ENCODE data around the gene ADGRG4. TPM values are rescaled to one million over a fixed set of nuclear protein-coding genes. Genes with fewer than 3 reads are reported as not detected.
"Not testable (repeated sequence)": the region's sequence is repeated elsewhere in the genome, so short reads cannot be mapped to it uniquely, and the experiment has no call there.

Gene ADGRG4
- total and polyA plus RNA-seq, 4 donors: under 0.01 to 0.10 (median 0.03) TPM

GRCh38 chrX:136397001-136397400 is 96.2 kb downstream of the ADGRG4 start:
- DNase-seq (ENCODE audit: low read depth in 4 of 6, low spot score in 6 of 6): no peak
- Histone ChIP-seq H3K36me3 (ENCODE audit: control insufficient read depth, insufficient read depth, low read length) (no peaks in the 10 kb centered on the region), H3K4me1 (ENCODE audit: control insufficient read depth, insufficient read depth, low read length) (no peaks in the 10 kb centered on the region), H3K9me3 (ENCODE audit: control insufficient read depth, insufficient read depth, low read length) (no peaks in the 10 kb centered on the region), H3K27ac (ENCODE audit: low read depth, low read length) (no peak overlapping the region), H3K27me3 (ENCODE audit: control insufficient read depth, insufficient read depth, low read length) (no peaks in the 10 kb centered on the region), H3K4me3 (ENCODE audit: low read depth, low read length) (no peak overlapping the region)
- no CpG with 5 or more reads among the region's 4 CpGs for WGBS (ENCODE audit: insufficient coverage)

DNA sequence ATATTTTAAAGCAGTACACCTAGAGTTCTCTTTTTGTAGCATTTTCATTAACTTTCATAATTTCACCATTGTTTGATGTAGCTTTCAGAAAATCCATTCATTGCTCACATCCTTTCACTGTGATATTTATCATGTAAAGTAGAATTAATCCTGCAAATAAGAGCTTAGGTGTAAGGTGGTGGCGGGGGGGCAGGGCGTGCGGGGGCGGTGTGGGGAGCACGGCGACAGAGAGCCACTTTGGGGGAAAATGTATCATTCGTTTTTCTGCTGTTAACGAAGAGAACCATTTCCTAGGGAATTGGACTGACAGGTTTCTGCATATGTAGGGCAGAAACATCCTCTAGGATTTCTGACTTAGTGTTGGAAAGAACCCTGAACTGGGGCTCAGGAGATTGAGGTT is 104.4 kb downstream of the ADGRG4 start:
- H3K4me1 ChIP-seq (ENCODE audit: control insufficient read depth, insufficient read depth, low read length): no peaks in the 10 kb centered on the region
- no peak overlapping the region for H3K27ac ChIP-seq (ENCODE audit: low read depth, low read length)
- H3K4me3 ChIP-seq (ENCODE audit: low read depth, low read length): no peak overlapping the region
- no peaks in the 10 kb centered on the region for H3K9me3 ChIP-seq (ENCODE audit: control insufficient read depth, insufficient read depth, low read length)
- H3K36me3 ChIP-seq (ENCODE audit: control insufficient read depth, insufficient read depth, low read length): no peaks in the 10 kb centered on the region
- no peaks in the 10 kb centered on the region for H3K27me3 ChIP-seq (ENCODE audit: control insufficient read depth, insufficient read depth, low read length)
- DNase-seq (ENCODE audit: low read depth in 4 of 6, low spot score in 6 of 6): no peak
- WGBS (ENCODE audit: insufficient coverage): 61% methylated on average over 2 of the region's 8 CpGs

- Histone ChIP-seq H3K27me3 (ENCODE audit: control insufficient read depth, insufficient read depth, low read length) (no peaks in the 10 kb centered on the region), H3K4me3 (ENCODE audit: low read depth, low read length) (no peak overlapping the region), H3K4me1 (ENCODE audit: control insufficient read depth, insufficient read depth, low read length) (no peaks in the 10 kb centered on the region), H3K27ac (ENCODE audit: low read depth, low read length) (no peak overlapping the region), H3K36me3 (ENCODE audit: control insufficient read depth, insufficient read depth, low read length) (no peaks in the 10 kb centered on the region), H3K9me3 (ENCODE audit: control insufficient read depth, insufficient read depth, low read length) (no peaks in the 10 kb centered on the region)
- no peak for DNase-seq (ENCODE audit: low read depth in 4 of 6, low spot score in 6 of 6)
- no CpG with 5 or more reads among the region's 2 CpGs for WGBS (ENCODE audit: insufficient coverage)
Observed at GRCh38 chrX:136417806-136418205, 117.0 kb downstream of the ADGRG4 start.

GRCh38 chrX:136421338-136421737 is 120.6 kb downstream of the ADGRG4 start:
- no peak overlapping the region for H3K27ac ChIP-seq (ENCODE audit: low read depth, low read length)
- DNase-seq (ENCODE audit: low read depth in 4 of 6, low spot score in 6 of 6): no peak
- H3K4me1 ChIP-seq (ENCODE audit: control insufficient read depth, insufficient read depth, low read length): no peaks in the 10 kb centered on the region
- 72% methylated on average over 9 of the region's 14 CpGs for WGBS (ENCODE audit: insufficient coverage)
- H3K4me3 ChIP-seq (ENCODE audit: low read depth, low read length): no peak overlapping the region
- no peaks in the 10 kb centered on the region for H3K27me3 ChIP-seq (ENCODE audit: control insufficient read depth, insufficient read depth, low read length)
- no peaks in the 10 kb centered on the region for H3K9me3 ChIP-seq (ENCODE audit: control insufficient read depth, insufficient read depth, low read length)
- H3K36me3 ChIP-seq (ENCODE audit: control insufficient read depth, insufficient read depth, low read length): no peaks in the 10 kb centered on the region

- no peaks in the 10 kb centered on the region for H3K36me3 ChIP-seq (ENCODE audit: control insufficient read depth, insufficient read depth, low read length)
- no peak overlapping the region for H3K27ac ChIP-seq (ENCODE audit: low read depth, low read length)
- WGBS (ENCODE audit: insufficient coverage): 40% methylated on average over 1 of the region's 2 CpGs
- H3K9me3 ChIP-seq (ENCODE audit: control insufficient read depth, insufficient read depth, low read length): no peaks in the 10 kb centered on the region
- H3K4me3 ChIP-seq (ENCODE audit: low read depth, low read length): no peak overlapping the region
- DNase-seq (ENCODE audit: low read depth in 4 of 6, low spot score in 6 of 6): no peak
- H3K4me1 ChIP-seq (ENCODE audit: control insufficient read depth, insufficient read depth, low read length): no peaks in the 10 kb centered on the region
- H3K27me3 ChIP-seq (ENCODE audit: control insufficient read depth, insufficient read depth, low read length): no peaks in the 10 kb centered on the region
Observed at GRCh38 chrX:136423724-136424123, 123.0 kb downstream of the ADGRG4 start.

- Histone ChIP-seq H3K36me3 (ENCODE audit: control insufficient read depth, insufficient read depth, low read length) (no peaks in the 10 kb centered on the region), H3K4me3 (ENCODE audit: low read depth, low read length) (no peak overlapping the region), H3K4me1 (ENCODE audit: control insufficient read depth, insufficient read depth, low read length) (no peaks in the 10 kb centered on the region), H3K27ac (ENCODE audit: low read depth, low read length) (no peak overlapping the region), H3K9me3 (ENCODE audit: control insufficient read depth, insufficient read depth, low read length) (no peaks in the 10 kb centered on the region), H3K27me3 (ENCODE audit: control insufficient read depth, insufficient read depth, low read length) (no peaks in the 10 kb centered on the region)
- no peak for DNase-seq (ENCODE audit: low read depth in 4 of 6, low spot score in 6 of 6)
- WGBS (ENCODE audit: insufficient coverage): 71% methylated on average over 2 of the region's 2 CpGs
Observed at GRCh38 chrX:136425996-136426395, 125.2 kb downstream of the ADGRG4 start.

- 67% methylated on average over 1 of the region's 1 CpG for WGBS (ENCODE audit: insufficient coverage)
- no peaks in the 10 kb centered on the region for H3K27me3 ChIP-seq (ENCODE audit: control insufficient read depth, insufficient read depth, low read length)
- no peaks in the 10 kb centered on the region for H3K9me3 ChIP-seq (ENCODE audit: control insufficient read depth, insufficient read depth, low read length)
- no peak overlapping the region for H3K4me3 ChIP-seq (ENCODE audit: low read depth, low read length)
- no peak overlapping the region for H3K27ac ChIP-seq (ENCODE audit: low read depth, low read length)
- no peaks in the 10 kb centered on the region for H3K36me3 ChIP-seq (ENCODE audit: control insufficient read depth, insufficient read depth, low read length)
- DNase-seq (ENCODE audit: low read depth in 4 of 6, low spot score in 6 of 6): no peak
- H3K4me1 ChIP-seq (ENCODE audit: control insufficient read depth, insufficient read depth, low read length): no peaks in the 10 kb centered on the region
Observed at GRCh38 chrX:136431625-136432024, 130.9 kb downstream of the ADGRG4 start.

DNA sequence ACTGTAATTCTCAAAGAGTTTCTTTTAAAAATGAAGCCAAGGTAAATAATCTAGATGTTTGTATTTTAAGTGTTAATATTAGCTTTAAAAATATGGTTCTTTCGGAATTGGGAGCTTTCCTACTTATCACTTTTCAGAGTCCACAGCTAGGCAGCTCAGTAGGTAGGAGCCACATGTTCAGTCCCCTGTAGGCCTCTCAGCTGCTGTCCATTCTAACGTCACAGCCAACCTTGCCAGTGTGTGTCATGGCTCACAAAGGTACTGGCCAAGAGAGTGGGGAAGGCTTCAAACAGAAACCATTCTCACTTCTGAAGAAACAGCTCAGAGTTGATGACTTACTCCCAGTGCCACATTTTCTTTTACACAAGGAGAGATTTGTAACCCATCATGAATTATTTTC is 137.0 kb downstream of the ADGRG4 start:
- Histone ChIP-seq H3K4me1 (ENCODE audit: control insufficient read depth, insufficient read depth, low read length) (no peaks in the 10 kb centered on the region), H3K9me3 (ENCODE audit: control insufficient read depth, insufficient read depth, low read length) (no peaks in the 10 kb centered on the region), H3K36me3 (ENCODE audit: control insufficient read depth, insufficient read depth, low read length) (no peaks in the 10 kb centered on the region), H3K27me3 (ENCODE audit: control insufficient read depth, insufficient read depth, low read length) (no peaks in the 10 kb centered on the region), H3K27ac (ENCODE audit: low read depth, low read length) (no peak overlapping the region), H3K4me3 (ENCODE audit: low read depth, low read length) (no peak overlapping the region)
- WGBS (ENCODE audit: insufficient coverage): no CpG with 5 or more reads among the region's 2 CpGs
- no peak for DNase-seq (ENCODE audit: low read depth in 4 of 6, low spot score in 6 of 6)

DNA sequence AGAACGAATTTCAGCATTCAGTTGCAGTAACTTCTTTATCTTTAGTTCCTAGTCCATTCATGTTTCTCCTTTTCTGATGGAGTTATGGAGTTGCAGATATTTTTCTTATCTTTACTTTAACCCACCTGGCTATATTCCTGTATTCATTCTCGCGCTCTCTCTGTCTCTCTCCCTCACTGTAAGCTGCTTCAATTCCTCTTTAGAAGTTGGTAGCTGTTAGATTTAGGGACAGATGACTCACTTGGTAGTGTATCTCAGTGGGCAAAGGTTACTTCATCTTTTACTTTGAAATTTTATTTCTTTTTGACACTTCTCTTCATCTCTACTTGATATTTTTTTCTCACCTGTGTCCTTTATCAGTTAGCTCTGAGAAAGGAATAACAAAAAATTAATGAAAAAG is 137.4 kb downstream of the ADGRG4 start:
- no peak for DNase-seq (ENCODE audit: low read depth in 4 of 6, low spot score in 6 of 6)
- no peak overlapping the region for H3K4me3 ChIP-seq (ENCODE audit: low read depth, low read length)
- no peaks in the 10 kb centered on the region for H3K27me3 ChIP-seq (ENCODE audit: control insufficient read depth, insufficient read depth, low read length)
- no peaks in the 10 kb centered on the region for H3K36me3 ChIP-seq (ENCODE audit: control insufficient read depth, insufficient read depth, low read length)
- no CpG with 5 or more reads among the region's 3 CpGs for WGBS (ENCODE audit: insufficient coverage)
- H3K9me3 ChIP-seq (ENCODE audit: control insufficient read depth, insufficient read depth, low read length): no peaks in the 10 kb centered on the region
- H3K4me1 ChIP-seq (ENCODE audit: control insufficient read depth, insufficient read depth, low read length): no peaks in the 10 kb centered on the region
- no peak overlapping the region for H3K27ac ChIP-seq (ENCODE audit: low read depth, low read length)

- WGBS (ENCODE audit: insufficient coverage): 92% methylated on average over 9 of the region's 18 CpGs
- DNase-seq (ENCODE audit: low read depth in 4 of 6, low spot score in 6 of 6); H3K27ac ChIP-seq (ENCODE audit: low read depth, low read length); H3K27me3 ChIP-seq (ENCODE audit: control insufficient read depth, insufficient read depth, low read length); H3K36me3 ChIP-seq (ENCODE audit: control insufficient read depth, insufficient read depth, low read length); H3K9me3 ChIP-seq (ENCODE audit: control insufficient read depth, insufficient read depth, low read length); H3K4me3 ChIP-seq (ENCODE audit: low read depth, low read length); H3K4me1 ChIP-seq (ENCODE audit: control insufficient read depth, insufficient read depth, low read length): not testable (repeated sequence)
Observed at GRCh38 chrX:136445674-136446073, 144.9 kb downstream of the ADGRG4 start.
